Mesendoderm (in vitro differentiated cells): Measurements from ENCODE around the gene SRF.

Experiments used
- DNase-seq: peaks from one replicate; pipeline ENCODE4 v3.0.0; 2013
- H2AK5ac ChIP-seq: 2 replicates; pipeline ENCODE4 v1.6.1; 2013; ENCODE audit warnings: low read length, inconsistent platforms
- H2BK120ac ChIP-seq: 2 replicates; pipeline ENCODE4 v1.6.1; 2013; ENCODE audit warnings: low read depth, mild to moderate bottlenecking, low read length, moderate library complexity, mixed read lengths
- H2BK15ac ChIP-seq: replicated peaks from 2 replicates; pipeline ENCODE4 v1.6.1; 2013; ENCODE audit warnings: low read depth, mild to moderate bottlenecking, moderate library complexity
- H2BK5ac ChIP-seq: 2 replicates; pipeline ENCODE4 v1.6.1; 2013; ENCODE audit warnings: low read length, inconsistent platforms
- H3K18ac ChIP-seq: 2 replicates; pipeline ENCODE4 v1.6.1; 2013; ENCODE audit warnings: mild to moderate bottlenecking, low read length, mixed read lengths
- H3K23ac ChIP-seq: one replicate; pipeline ENCODE4 v1.6.1; 2013; ENCODE audit warnings: low read length
- H3K27ac ChIP-seq: 2 replicates; pipeline ENCODE4 v1.5.1; 2013; ENCODE audit warnings: low read depth, mild to moderate bottlenecking, inconsistent platforms, low read length, moderate library complexity
- H3K27me3 ChIP-seq: 2 replicates; pipeline ENCODE4 v1.6.1; 2013; ENCODE audit warnings: low read length, control low read depth, mild to moderate bottlenecking, inconsistent platforms; ENCODE audit not compliant: insufficient read depth, poor library complexity
- H3K36me3 ChIP-seq: 2 replicates; pipeline ENCODE4 v1.6.1; 2013; ENCODE audit warnings: low read length, inconsistent platforms; ENCODE audit not compliant: control insufficient read depth, insufficient read depth
- H3K4ac ChIP-seq: one replicate; pipeline ENCODE4 v1.6.1; 2013; ENCODE audit warnings: low read depth, mild to moderate bottlenecking, low read length, moderate library complexity
- H3K4me1 ChIP-seq: 2 replicates; pipeline ENCODE4 v1.6.1; 2013; ENCODE audit warnings: low read depth, low read length, inconsistent platforms; ENCODE audit not compliant: control insufficient read depth
- H3K4me2 ChIP-seq: 2 replicates; pipeline ENCODE4 v1.6.1; 2013; ENCODE audit warnings: low read length
- H3K4me3 ChIP-seq: 2 replicates; pipeline ENCODE4 v1.5.1; 2013; ENCODE audit warnings: mild to moderate bottlenecking, low read length
- H3K56ac ChIP-seq: one replicate; pipeline ENCODE4 v1.6.1; 2013; ENCODE audit warnings: low read length
- H3K79me1 ChIP-seq: 2 replicates; pipeline ENCODE4 v1.6.1; 2013; ENCODE audit warnings: low read length, inconsistent platforms
- H3K79me2 ChIP-seq: 2 replicates; pipeline ENCODE4 v1.6.1; 2013; ENCODE audit warnings: mild to moderate bottlenecking, low read length; ENCODE audit not compliant: control insufficient read depth, insufficient read depth
- H3K9ac ChIP-seq: 2 replicates; pipeline ENCODE4 v1.6.1; 2013; ENCODE audit warnings: low read length, inconsistent platforms
- H4K5ac ChIP-seq: one replicate; pipeline ENCODE4 v1.6.1; 2013; ENCODE audit warnings: low read length
- H4K8ac ChIP-seq: one replicate; pipeline ENCODE4 v1.6.1; 2013; ENCODE audit warnings: low read depth, mild to moderate bottlenecking, control low read depth, low read length, moderate library complexity
- WGBS: extraction: QIAGEN DNeasy Blood & Tissue Kit; methylation state at CpG from one replicate; pipeline ENCODE4 v1.1.7; 2013; ENCODE audit warnings: low lambda C conversion rate, missing lambda C conversion rate; ENCODE audit not compliant: insufficient coverage; ENCODE audit errors: extremely low coverage; 5-methylcytosine and 5-hydroxymethylcytosine counted together

The SRF gene

DNA sequence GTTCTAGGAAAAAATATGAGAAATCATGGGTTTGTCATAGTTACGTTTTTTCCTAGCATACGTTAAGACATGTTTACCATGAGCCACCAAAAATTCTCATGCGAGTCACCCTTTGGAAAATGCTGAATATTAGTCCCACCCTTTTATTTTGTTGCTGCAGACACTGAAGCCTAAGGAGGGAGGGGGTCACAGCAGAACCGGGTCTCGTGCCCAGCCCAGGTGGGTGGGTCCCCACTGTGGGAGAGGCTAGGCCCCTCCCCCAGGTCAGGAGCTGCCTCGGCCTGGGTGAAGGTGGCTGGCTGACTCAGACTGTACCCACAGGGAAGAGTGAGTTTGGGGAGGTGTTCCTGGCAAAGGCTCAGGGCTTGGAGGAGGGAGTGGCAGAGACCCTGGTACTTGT is 26.2 kb upstream of the SRF start:
- H2BK15ac ChIP-seq: no peak overlapping the region
- no peaks in the 10 kb centered on the region for H3K4me1 ChIP-seq
- H4K5ac ChIP-seq: no peak overlapping the region
- no peaks in the 10 kb centered on the region for H3K79me1 ChIP-seq
- H2BK5ac ChIP-seq: no peak overlapping the region
- no peak overlapping the region for H2BK120ac ChIP-seq
- H3K4me3 ChIP-seq: no peak overlapping the region
- DNase-seq: no peak
- H3K18ac ChIP-seq: no peak overlapping the region
- H2AK5ac ChIP-seq: no peak overlapping the region
- no peak overlapping the region for H3K4ac ChIP-seq
- H3K79me2 ChIP-seq: no peaks in the 10 kb centered on the region
- H3K23ac ChIP-seq: no peak overlapping the region
- H3K27me3 ChIP-seq: no peaks in the 10 kb centered on the region
- H4K8ac ChIP-seq: no peak overlapping the region
- WGBS: no CpG with 5 or more reads among the region's 6 CpGs
- no peak overlapping the region for H3K9ac ChIP-seq
- no peak overlapping the region for H3K27ac ChIP-seq
- H3K4me2 ChIP-seq: no peak overlapping the region
- H3K36me3 ChIP-seq: peaks cover 8% of the 10 kb centered on the region
- H3K56ac ChIP-seq: no peak overlapping the region

- H2BK15ac ChIP-seq: no peak overlapping the region
- no peak overlapping the region for H3K18ac ChIP-seq
- no peaks in the 10 kb centered on the region for H3K27me3 ChIP-seq
- H3K4ac ChIP-seq: no peak overlapping the region
- no peak overlapping the region for H2BK120ac ChIP-seq
- no peaks in the 10 kb centered on the region for H3K79me2 ChIP-seq
- H3K4me3 ChIP-seq: no peak overlapping the region
- H3K4me2 ChIP-seq: no peak overlapping the region
- H3K23ac ChIP-seq: no peak overlapping the region
- H3K36me3 ChIP-seq: peaks cover 8% of the 10 kb centered on the region
- H3K79me1 ChIP-seq: no peaks in the 10 kb centered on the region
- WGBS: no CpG with 5 or more reads among the region's 3 CpGs
- H3K27ac ChIP-seq: no peak overlapping the region
- DNase-seq: no peak
- H3K56ac ChIP-seq: no peak overlapping the region
- H2BK5ac ChIP-seq: no peak overlapping the region
- H4K8ac ChIP-seq: no peak overlapping the region
- H3K9ac ChIP-seq: no peak overlapping the region
- H2AK5ac ChIP-seq: no peak overlapping the region
- no peak overlapping the region for H4K5ac ChIP-seq
- H3K4me1 ChIP-seq: no peaks in the 10 kb centered on the region
Measured at GRCh38 chr6:43146261-43146660, 24.8 kb upstream of the SRF start.

GRCh38 chr6:43146709-43147688 is 24.1 kb upstream of the SRF start:
- Histone ChIP-seq H3K27me3 (no peaks in the 10 kb centered on the region), H3K79me2 (no peaks in the 10 kb centered on the region), H2BK120ac (no peak overlapping the region), H3K56ac (no peak overlapping the region), H3K4me2 (no peak overlapping the region), H3K79me1 (no peaks in the 10 kb centered on the region), H2BK15ac (no peak overlapping the region), H3K4ac (no peak overlapping the region), H2AK5ac (no peak overlapping the region), H4K5ac (no peak overlapping the region), H3K4me3 (no peak overlapping the region), H3K27ac (no peak overlapping the region), H3K23ac (no peak overlapping the region), H4K8ac (no peak overlapping the region), H3K36me3 (peaks cover 7% of the 10 kb centered on the region), H2BK5ac (no peak overlapping the region), H3K9ac (no peak overlapping the region), H3K4me1 (no peaks in the 10 kb centered on the region), H3K18ac (no peak overlapping the region)
- WGBS: no CpG with 5 or more reads among the region's 8 CpGs
- no peak for DNase-seq

GRCh38 chr6:43147691-43148477 is 23.2 kb upstream of the SRF start:
- H3K79me2 ChIP-seq: no peaks in the 10 kb centered on the region
- no peaks in the 10 kb centered on the region for H3K79me1 ChIP-seq
- no peak overlapping the region for H4K5ac ChIP-seq
- no peak for DNase-seq
- no peak overlapping the region for H4K8ac ChIP-seq
- no peak overlapping the region for H2BK15ac ChIP-seq
- no peak overlapping the region for H2BK5ac ChIP-seq
- no peak overlapping the region for H3K4ac ChIP-seq
- no peak overlapping the region for H3K4me2 ChIP-seq
- H3K27ac ChIP-seq: no peak overlapping the region
- WGBS: no CpG with 5 or more reads among the region's 6 CpGs
- H3K4me1 ChIP-seq: no peaks in the 10 kb centered on the region
- no peak overlapping the region for H3K9ac ChIP-seq
- no peak overlapping the region for H3K56ac ChIP-seq
- H3K27me3 ChIP-seq: no peaks in the 10 kb centered on the region
- no peak overlapping the region for H3K18ac ChIP-seq
- H2BK120ac ChIP-seq: no peak overlapping the region
- no peak overlapping the region for H2AK5ac ChIP-seq
- H3K23ac ChIP-seq: no peak overlapping the region
- peaks cover 5% of the 10 kb centered on the region for H3K36me3 ChIP-seq
- H3K4me3 ChIP-seq: no peak overlapping the region

- H4K8ac ChIP-seq: no peak overlapping the region
- H3K4ac ChIP-seq: no peak overlapping the region
- H2BK5ac ChIP-seq: no peak overlapping the region
- no peaks in the 10 kb centered on the region for H3K4me1 ChIP-seq
- no peak overlapping the region for H4K5ac ChIP-seq
- H3K27me3 ChIP-seq: no peaks in the 10 kb centered on the region
- H3K18ac ChIP-seq: no peak overlapping the region
- DNase-seq: no peak
- no peak overlapping the region for H3K9ac ChIP-seq
- no peak overlapping the region for H2BK120ac ChIP-seq
- H3K56ac ChIP-seq: no peak overlapping the region
- H3K4me3 ChIP-seq: no peak overlapping the region
- no peak overlapping the region for H3K23ac ChIP-seq
- peaks cover 5% of the 10 kb centered on the region for H3K36me3 ChIP-seq
- no peaks in the 10 kb centered on the region for H3K79me1 ChIP-seq
- H2BK15ac ChIP-seq: no peak overlapping the region
- no peak overlapping the region for H2AK5ac ChIP-seq
- H3K27ac ChIP-seq: no peak overlapping the region
- H3K4me2 ChIP-seq: no peak overlapping the region
- no peaks in the 10 kb centered on the region for H3K79me2 ChIP-seq
- WGBS: no CpG with 5 or more reads among the region's 1 CpG
Measured at GRCh38 chr6:43149265-43149664, 21.8 kb upstream of the SRF start.
